GM19397 (cell line): ENCODE results near the gene CTIF.

Source experiments
- ATAC-seq: cut with Tn5 transposase; IDR thresholded peaks from one replicate; pipeline ENCODE4 v1.9.1; 2021; ENCODE audit warnings: mild to moderate bottlenecking, moderate library complexity; ENCODE audit not compliant: unreplicated experiment

Gene CTIF

DNA sequence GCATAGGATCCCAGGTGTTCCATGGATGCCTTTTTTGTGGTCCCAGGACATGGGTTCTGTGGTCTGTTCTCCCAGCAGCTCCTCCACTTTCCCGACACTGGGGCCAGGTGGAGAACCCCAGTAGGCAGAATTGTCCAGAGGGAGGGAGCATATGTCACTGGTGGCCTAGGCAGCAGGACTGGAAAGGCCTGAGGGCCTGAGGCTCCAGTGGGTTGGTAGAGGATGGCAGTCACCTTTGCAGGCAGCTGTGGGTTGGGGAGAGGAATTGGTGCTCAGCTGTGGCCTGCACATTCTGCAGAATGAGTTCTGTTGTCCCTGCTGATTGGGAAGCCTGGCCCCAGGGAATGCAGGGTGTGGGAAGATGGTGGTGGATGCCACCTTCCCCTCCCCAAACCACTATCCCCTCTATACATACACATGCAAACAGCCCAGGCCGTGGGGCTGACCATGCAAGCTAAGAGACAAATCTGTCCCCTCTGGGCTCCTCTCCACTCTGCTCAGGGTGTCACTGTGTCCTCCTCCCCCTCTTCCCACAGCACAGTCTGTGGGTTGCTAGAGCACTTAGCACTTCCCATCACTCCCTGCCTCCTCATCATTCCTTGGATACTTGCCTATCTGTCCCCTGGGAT lies 11.4 kb downstream of the CTIF start:
- ATAC-seq = no peak

- no peak for ATAC-seq
Measured at GRCh38 chr18:48551100-48551499, 12.3 kb downstream of the CTIF start.

GRCh38 chr18:48552130-48552529 lies 13.3 kb downstream of the CTIF start:
- no peak for ATAC-seq

- no peak for ATAC-seq
Measured at GRCh38 chr18:48553236-48553635, 14.4 kb downstream of the CTIF start.

GRCh38 chr18:48554610-48555400 lies 16.0 kb downstream of the CTIF start:
- no peak for ATAC-seq

DNA sequence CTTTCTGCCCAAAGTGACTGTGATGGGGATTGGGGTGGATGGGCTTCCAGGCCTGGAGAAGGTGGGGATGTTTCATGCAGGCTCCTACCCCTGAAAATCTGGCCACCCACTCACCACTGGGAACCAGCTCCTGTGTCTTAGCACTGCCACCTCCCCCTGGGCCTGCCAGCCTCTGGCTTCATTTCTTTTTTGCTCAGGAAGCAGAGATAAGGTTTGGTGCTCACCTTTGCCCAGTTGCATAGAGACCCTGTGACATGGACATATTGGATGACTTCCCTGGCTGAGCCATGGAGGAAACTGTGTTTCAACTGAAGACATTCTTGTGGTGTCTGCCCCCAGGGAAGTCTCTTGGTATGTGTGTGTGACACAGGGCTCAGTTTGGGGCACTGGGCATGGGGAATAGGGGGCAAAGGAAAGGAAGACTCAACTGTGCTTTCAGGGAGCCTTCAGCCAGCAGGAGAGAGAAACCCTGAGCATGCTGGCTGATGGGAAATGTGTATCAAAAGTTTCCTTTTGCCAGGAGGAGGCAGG lies 16.7 kb downstream of the CTIF start:
- ATAC-seq = no peak

- no peak for ATAC-seq
Measured at GRCh38 chr18:48557640-48558174, 18.9 kb downstream of the CTIF start.

- ATAC-seq = no peak
Measured at GRCh38 chr18:48558248-48558647, 19.4 kb downstream of the CTIF start.

DNA sequence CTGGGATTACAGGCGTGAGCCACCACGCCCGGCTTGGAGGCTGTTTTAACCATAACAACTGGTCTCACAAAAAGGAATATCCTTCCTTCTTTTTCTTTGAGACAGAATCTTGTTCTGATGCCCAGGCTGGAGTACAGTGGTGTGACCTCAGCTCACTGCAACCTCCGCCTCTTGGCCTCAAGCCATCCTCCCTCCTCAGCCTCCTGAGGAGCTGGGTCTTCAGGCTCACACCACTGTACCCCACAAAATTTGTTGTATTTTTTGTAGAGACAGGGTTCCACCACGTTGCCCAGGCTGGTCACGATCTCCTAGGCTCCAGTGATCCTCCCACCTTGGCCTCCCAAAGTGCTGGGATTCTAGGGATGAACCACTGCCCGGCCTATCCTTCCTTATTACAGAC lies 21.7 kb downstream of the CTIF start:
- no peak for ATAC-seq

DNA sequence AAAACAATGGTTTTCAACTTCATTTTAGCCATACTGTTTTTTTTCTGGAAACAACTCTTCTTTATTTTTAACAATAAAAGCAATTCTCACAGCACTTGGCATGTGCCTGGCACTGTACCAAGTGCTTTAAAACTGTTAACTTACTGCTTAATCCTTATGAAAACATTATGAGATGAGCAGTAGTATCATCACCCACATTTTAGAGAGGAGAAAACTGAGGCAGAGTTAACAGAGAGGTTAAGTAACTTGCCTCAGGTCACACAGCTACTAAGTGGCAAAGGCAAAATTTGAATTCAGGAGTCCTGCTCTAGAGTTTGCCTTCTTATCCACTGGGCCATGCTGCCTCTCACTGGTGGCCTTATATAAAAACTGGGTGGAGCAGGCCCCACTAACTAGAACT lies 23.2 kb downstream of the CTIF start:
- no peak for ATAC-seq

GRCh38 chr18:48563027-48563426 lies 24.2 kb downstream of the CTIF start:
- no peak for ATAC-seq

GRCh38 chr18:48564139-48564538 lies 25.3 kb downstream of the CTIF start:
- ATAC-seq = no peak

DNA sequence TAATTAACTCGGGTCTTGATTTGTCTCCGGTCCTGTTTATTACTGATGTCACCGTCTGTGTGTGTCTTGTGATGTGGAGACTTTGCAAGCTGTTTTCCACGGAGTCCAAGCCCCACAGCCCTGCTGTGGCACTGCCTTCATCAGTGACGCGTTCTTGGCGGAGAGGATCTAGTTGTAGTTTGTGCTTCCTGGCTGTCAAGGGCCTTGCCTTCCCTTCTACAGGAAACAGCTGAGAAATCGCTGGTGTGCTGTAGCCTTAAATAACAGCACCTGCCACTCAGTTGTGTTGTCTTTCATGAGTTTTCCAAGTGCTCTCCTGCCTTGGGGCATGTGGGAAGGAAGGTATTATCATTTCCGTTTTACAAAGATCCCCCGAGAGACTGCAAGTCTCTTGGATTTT lies 26.3 kb downstream of the CTIF start:
- no peak for ATAC-seq

DNA sequence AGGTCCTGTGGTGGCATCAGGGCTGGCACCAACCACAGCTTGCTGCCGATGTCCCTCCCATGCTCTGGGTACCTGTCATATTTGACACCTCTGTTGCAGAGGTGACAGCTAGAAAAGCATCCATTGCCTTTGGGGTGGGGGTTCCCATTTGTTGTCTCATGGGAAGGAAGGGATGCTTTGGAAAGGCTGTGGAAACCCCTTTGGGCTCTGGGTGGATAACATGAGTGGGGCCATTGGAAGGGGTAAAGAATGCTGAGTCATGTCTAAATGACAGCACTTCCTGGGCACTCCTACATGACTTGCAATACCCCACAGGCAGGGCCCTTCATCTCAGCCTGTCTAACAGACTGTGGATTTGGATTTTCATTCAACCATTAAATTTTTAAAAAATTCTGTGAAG lies 27.8 kb downstream of the CTIF start:
- ATAC-seq = no peak

DNA sequence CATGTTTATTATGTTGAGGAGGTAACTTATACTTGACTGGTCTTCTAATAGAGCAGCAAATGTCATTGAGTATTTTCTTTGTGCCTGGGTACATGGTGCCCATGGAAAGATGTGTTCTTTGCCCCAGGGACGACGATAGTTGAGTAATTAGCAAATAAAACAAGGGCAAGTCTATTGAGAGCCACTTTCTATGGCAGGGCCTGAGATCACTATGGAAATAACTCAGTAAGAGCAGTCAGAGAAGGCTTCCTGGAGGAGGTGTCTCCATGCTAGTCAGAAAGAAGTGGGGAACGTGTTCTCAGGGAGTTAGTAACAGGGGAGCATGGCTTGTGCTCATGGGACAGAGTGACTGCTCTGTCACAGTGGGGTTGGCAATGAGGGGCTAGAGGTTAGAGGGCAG lies 28.6 kb downstream of the CTIF start:
- no peak for ATAC-seq

GRCh38 chr18:48569139-48569914 lies 30.5 kb downstream of the CTIF start:
- ATAC-seq = no peak

DNA sequence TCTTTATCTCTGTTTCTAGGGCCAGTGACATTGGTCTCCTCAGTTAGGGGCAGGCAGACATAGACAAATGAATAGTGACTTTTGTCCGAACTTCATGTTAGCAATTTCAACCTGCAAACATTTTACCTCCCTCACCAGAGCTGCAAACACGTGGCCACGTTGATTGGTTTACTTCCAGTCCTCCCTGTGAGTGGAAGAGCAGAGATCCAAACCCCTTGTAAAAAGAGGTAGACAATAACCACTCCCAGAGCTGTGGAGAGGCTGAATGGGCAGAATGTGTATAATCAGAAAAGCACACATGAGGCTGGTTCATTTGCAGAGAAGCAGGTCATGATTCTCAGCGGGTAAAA lies 31.1 kb downstream of the CTIF start:
- ATAC-seq = no peak

- no peak for ATAC-seq
Measured at GRCh38 chr18:48570313-48570712, 31.5 kb downstream of the CTIF start.

DNA sequence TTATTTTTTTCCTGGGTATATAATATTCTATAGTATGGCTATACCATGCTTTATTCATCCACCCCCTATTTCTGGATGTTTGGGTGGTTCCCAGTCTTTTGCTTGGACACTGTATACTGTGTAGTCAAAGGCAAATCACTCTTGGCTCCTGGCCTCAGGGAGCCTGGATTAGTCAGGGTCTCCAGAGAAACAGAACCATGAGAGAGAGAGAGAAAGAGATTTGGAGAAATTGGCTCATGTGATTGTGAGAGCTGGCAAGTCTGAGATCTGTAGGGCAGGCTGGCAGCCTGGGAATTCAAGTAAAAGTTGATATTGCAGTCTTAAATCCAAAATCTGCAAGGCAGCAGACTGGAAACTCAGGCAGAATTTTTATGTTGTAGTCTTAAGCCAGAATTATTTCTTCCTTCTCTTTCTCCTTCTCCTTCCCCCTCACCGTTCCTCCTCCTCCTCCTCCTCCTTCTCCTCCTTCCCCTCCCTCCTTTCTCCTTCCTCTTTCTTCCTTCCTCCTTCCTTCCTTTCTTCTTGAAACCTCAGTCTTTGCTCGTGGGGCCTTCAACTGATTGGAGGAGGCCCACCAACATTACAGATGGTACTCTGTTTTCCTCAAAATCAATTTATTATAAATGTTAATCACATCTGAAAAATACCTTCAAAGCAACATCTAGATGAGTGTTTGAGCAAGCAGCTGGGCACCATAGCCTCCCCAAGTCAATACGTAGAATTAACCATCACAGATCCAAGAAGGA lies 33.0 kb downstream of the CTIF start:
- ATAC-seq = no peak

GRCh38 chr18:48572402-48573126 lies 33.7 kb downstream of the CTIF start:
- ATAC-seq = no peak
